K562 (cell line): ENCODE measurements around the gene RHBDD1. TPM values are rescaled to one million over a fixed set of nuclear protein-coding genes. Genes with fewer than 3 reads are reported as not detected.
A peak's percentile ranks its signal among the peaks of the same experiment; 100 is the strongest.

Experiments used
- BHLHE40 ChIP-seq: IDR thresholded peaks from 2 replicates; pipeline ENCODE4 v1.6.1; 2011; ENCODE audit warnings: low read length, improper control_type of control experiment
- CREBBP ChIP-seq: IDR thresholded peaks from one replicate; pipeline ENCODE4 v1.6.1; 2012; ENCODE audit warnings: low read depth, mild to moderate bottlenecking, control low read depth, inconsistent platforms, low read length
- DEAF1 ChIP-seq: fragments of 450-650 bp; formaldehyde crosslinking; IDR thresholded peaks from 2 replicates; pipeline ENCODE4 v1.4.0; 2020; ENCODE audit warnings: mild to moderate bottlenecking, moderate library complexity
- KDM5B ChIP-seq: fragments of 200-600 bp; sonication (generic); IDR thresholded peaks from 2 replicates; pipeline ENCODE4 v1.6.1; 2012; ENCODE audit warnings: low read depth, mild to moderate bottlenecking, moderate library complexity, low read length, control low read depth, inconsistent platforms; ENCODE audit not compliant: insufficient replicate concordance
- KLF16 ChIP-seq: IDR thresholded peaks from 2 replicates; pipeline ENCODE4 v1.6.1; 2016; ENCODE audit warnings: antibody characterized with exemption
- NR2C2 ChIP-seq, 2 experiments: fragments of 200-800 bp in 1 of 2; sonication (Bioruptor generic) in 1 of 2; sonication (generic) in 1 of 2; formaldehyde crosslinking in 1 of 2; IDR thresholded peaks; 2 replicates each; pipeline versions ENCODE4 v1.6.1 to v1.8.0; 2016 to 2022; ENCODE audit warnings: mild to moderate bottlenecking in 1 of 2, missing compliant biosample characterization in 1 of 2, missing genetic modification characterization in 1 of 2, missing genetic modification reagents in 1 of 2
- PHF8 ChIP-seq: fragments of 200-600 bp; sonication (generic); IDR thresholded peaks from 2 replicates; pipeline ENCODE4 v1.6.1; 2012; ENCODE audit warnings: mixed run types, mild to moderate bottlenecking, inconsistent platforms, low read length, moderate library complexity, borderline replicate concordance
- STAT5B ChIP-seq: fragments of 250-450 bp; sonication (Bioruptor Pico); IDR thresholded peaks from 2 replicates; pipeline ENCODE4 v1.8.0; 2021; ENCODE audit warnings: mild to moderate bottlenecking, inconsistent platforms
- UBTF ChIP-seq, 2 experiments: IDR thresholded peaks; 2 replicates each; pipeline ENCODE4 v1.6.1; 2012; ENCODE audit warnings: improper control_type of control experiment in 2 of 2, low read depth in 2 of 2, low read length in 2 of 2, borderline replicate concordance in 1 of 2
- XRCC3 ChIP-seq: fragments of 450-650 bp; IDR thresholded peaks from 2 replicates; pipeline ENCODE4 v1.6.1; 2017; ENCODE audit warnings: mild to moderate bottlenecking, moderate library complexity
- ZBTB11 ChIP-seq, 3 experiments: fragments of 200-800 bp in 1 of 3; fragments of 250-450 bp in 1 of 3; fragments of 450-650 bp in 1 of 3; sonication (Bioruptor Pico) in 1 of 3; sonication (Bioruptor generic) in 1 of 3; formaldehyde crosslinking in 1 of 3; IDR thresholded peaks; 2 replicates each; pipeline versions ENCODE4 v1.6.1 to v1.8.0; 2016 to 2022; ENCODE audit warnings: mild to moderate bottlenecking in 2 of 3, missing genetic modification characterization in 2 of 3, missing compliant biosample characterization in 1 of 3, moderate library complexity in 1 of 3
- ZHX1 ChIP-seq: fragments of 150-350 bp; conservative IDR thresholded peaks from 2 replicates; pipeline ENCODE4 v1.6.1; 2014; ENCODE audit warnings: low read length
- ZKSCAN8 ChIP-seq: fragments of 200-800 bp; sonication (Bioruptor generic); IDR thresholded peaks from 2 replicates; pipeline ENCODE4 v1.6.1; 2016; ENCODE audit warnings: missing genetic modification characterization, missing compliant biosample characterization
- ZNF12 ChIP-seq: sonication (generic); formaldehyde crosslinking; IDR thresholded peaks from 2 replicates; pipeline ENCODE4 v1.4.0; 2020; ENCODE audit warnings: mild to moderate bottlenecking, missing genetic modification reagents
- ZNF143 ChIP-seq: sonication (generic); formaldehyde crosslinking; IDR thresholded peaks from 2 replicates; pipeline ENCODE4 v1.9.0; 2022; ENCODE audit warnings: mild to moderate bottlenecking, missing genetic modification reagents
- polyA plus RNA-seq, 8 experiments: library from polyadenylated mRNA; depleted of rRNA in 4 of 8; stranded (reverse) in 5 of 8; unstranded in 3 of 8; fragments of >200 nt; fragmentation: Nextera tagmentation in 2 of 8; fragmentation: Illumina TruSeq in 1 of 8; extraction: Ambion mirVana in 2 of 8; extraction: Trizol in 1 of 8; gene quantifications; 2 replicates each; pipeline versions ENCODE4 v1.2.1 to v1.2.3, GENCODE V29; 2011 to 2014; ENCODE audit warnings: inconsistent platforms in 1 of 8, missing spikeins in 1 of 8
- total RNA-seq, 7 experiments: library from RNA; depleted of rRNA in 6 of 7; stranded (reverse); fragments of >200 nt in 6 of 7; fragmentation: Illumina TruSeq in 2 of 7; extraction: Trizol in 2 of 7; gene quantifications; 2 replicates each; pipeline versions ENCODE4 v1.2.1 to v1.2.3, GENCODE V29; 2011 to 2021; ENCODE audit warnings: low replicate concordance in 1 of 7

The RHBDD1 gene
- total and polyA plus RNA-seq, 9 of the 15 experiments (the other 6 are each of a cell fraction or from before 2014, with no cell fraction given): 4.8 to 34.8 (median 15.6) TPM

- TF ChIP-seq ZNF143 (CRISPR knock-in tag) (no peak), UBTF (IDR thresholded peaks at IDR 0.05; ENCODE audit: borderline replicate concordance in 1 of 2, low read depth in 2 of 2, low read length in 2 of 2) (0 out of 4 replicates have a peak, but pooled peaks have one; percentile 6 to 31), BHLHE40 (peak; percentile 72), NR2C2 (CRISPR knock-in tag; IDR thresholded peaks at IDR 0.05) (no peak), NR2C2 (tag; IDR thresholded peaks at IDR 0.05) (peak; percentile 89), KDM5B (peak; percentile 70), ZHX1 (no peak), DEAF1 (CRISPR knock-in tag) (no peak), XRCC3 (no peak), ZBTB11 (CRISPR knock-in tag; IDR thresholded peaks at IDR 0.05) (peak in 1 of 3 experiments; percentile 83; a peak in 3 of 6 replicates), KLF16 (no peak), PHF8 (peak; percentile 67; the same call in 1 of the 2 replicates), STAT5B (CRISPR knock-in tag) (no peak), ZNF12 (CRISPR knock-in tag) (no peak), ZKSCAN8 (CRISPR knock-in tag) (no peak), CREBBP (no peak)
These were observed at the start of gene RHBDD1 (continued) for GRCh38 chr2:226835796-226836547.
